DOHH2 (cell line): ENCODE results near the gene LRRTM4.

Experiments used
- CTCF ChIP-seq: fragments of 200-600 bp; sonication (generic); IDR thresholded peaks from one replicate; pipeline ENCODE4 v1.5.1; 2014; ENCODE audit warnings: antibody characterized with exemption, mild to moderate bottlenecking, low read depth, low read length; ENCODE audit not compliant: poor library complexity, severe bottlenecking
- EZH2phosphoT487 ChIP-seq: fragments of 200-600 bp; sonication (generic); IDR thresholded peaks from 2 replicates; pipeline ENCODE4 v1.6.1; 2017; ENCODE audit warnings: borderline replicate concordance, mild to moderate bottlenecking, antibody characterized with exemption, low read length, moderate library complexity, mixed read lengths

- TF ChIP-seq CTCF (no peak), EZH2phosphoT487 (no peak)
These were observed 212.5 kb downstream of the LRRTM4 start for GRCh38 chr2:77309725-77310124.
